Memory B cell (primary cell): ENCODE data around the gene RAPGEF1.

ENCODE experiments used
- ATAC-seq: fragments of 150-1000 bp; cut with Tn5 transposase; 2 replicates; pipeline ENCODE4 v1.10.0; 2021; ENCODE audit warnings: low read depth, mild to moderate bottlenecking, moderate library complexity
- DNase-seq, 2 donors: peaks; one replicate each; pipeline ENCODE4 v3.0.0; 2022; ENCODE audit warnings: low spot score in 2 of 2
- H3K27ac Mint-ChIP-seq: one replicate; pipeline ENCODE4 v1.8.0; 2022; ENCODE audit warnings: mild to moderate bottlenecking, moderate library complexity, mixed read lengths
- H3K27me3 Mint-ChIP-seq: one replicate; pipeline ENCODE4 v1.8.0; 2022; ENCODE audit warnings: mixed read lengths
- H3K36me3 Mint-ChIP-seq: one replicate; pipeline ENCODE4 v1.8.0; 2022; ENCODE audit warnings: mild to moderate bottlenecking, mixed read lengths
- H3K4me1 Mint-ChIP-seq: one replicate; pipeline ENCODE4 v1.8.0; 2022; ENCODE audit warnings: mixed read lengths
- H3K4me3 Mint-ChIP-seq: one replicate; pipeline ENCODE4 v1.8.0; 2022; ENCODE audit warnings: mild to moderate bottlenecking, moderate library complexity, mixed read lengths
- H3K9me3 Mint-ChIP-seq: one replicate; pipeline ENCODE4 v1.8.0; 2022; ENCODE audit warnings: mixed read lengths

RAPGEF1 gene

GRCh38 chr9:131605770-131606590 is 133.9 kb downstream of the RAPGEF1 start:
- DNase-seq (no peak), ATAC-seq (no peak)
- Mint-ChIP-seq H3K9me3 (no peaks in the 10 kb centered on the region), H3K4me1 (peaks cover 5% of the 10 kb centered on the region), H3K4me3 (no peak overlapping the region), H3K27me3 (no peaks in the 10 kb centered on the region), H3K27ac (no peak overlapping the region), H3K36me3 (peaks cover 39% of the 10 kb centered on the region)

- H3K27ac Mint-ChIP-seq: peak overlapping the region; percentile 61
- H3K9me3 Mint-ChIP-seq: no peaks in the 10 kb centered on the region
- no peaks in the 10 kb centered on the region for H3K27me3 Mint-ChIP-seq
- no peak for ATAC-seq
- H3K4me3 Mint-ChIP-seq: no peak overlapping the region
- no peak for DNase-seq
- peaks cover 5% of the 10 kb centered on the region for H3K4me1 Mint-ChIP-seq
- peaks cover 40% of the 10 kb centered on the region for H3K36me3 Mint-ChIP-seq
Observed at GRCh38 chr9:131603711-131604439, 136.0 kb downstream of the RAPGEF1 start.

- Mint-ChIP-seq H3K4me1 (peaks cover 5% of the 10 kb centered on the region), H3K27ac (peak overlapping the region; percentile 61), H3K4me3 (no peak overlapping the region), H3K36me3 (peaks cover 41% of the 10 kb centered on the region), H3K27me3 (no peaks in the 10 kb centered on the region), H3K9me3 (no peaks in the 10 kb centered on the region)
- ATAC-seq (no peak), DNase-seq (no peak)
Observed at GRCh38 chr9:131603199-131603598, 136.7 kb downstream of the RAPGEF1 start.

- H3K36me3 Mint-ChIP-seq: peaks cover 33% of the 10 kb centered on the region
Observed at GRCh38 chr9:131601683-131602181, 138.1 kb downstream of the RAPGEF1 start.

DNA sequence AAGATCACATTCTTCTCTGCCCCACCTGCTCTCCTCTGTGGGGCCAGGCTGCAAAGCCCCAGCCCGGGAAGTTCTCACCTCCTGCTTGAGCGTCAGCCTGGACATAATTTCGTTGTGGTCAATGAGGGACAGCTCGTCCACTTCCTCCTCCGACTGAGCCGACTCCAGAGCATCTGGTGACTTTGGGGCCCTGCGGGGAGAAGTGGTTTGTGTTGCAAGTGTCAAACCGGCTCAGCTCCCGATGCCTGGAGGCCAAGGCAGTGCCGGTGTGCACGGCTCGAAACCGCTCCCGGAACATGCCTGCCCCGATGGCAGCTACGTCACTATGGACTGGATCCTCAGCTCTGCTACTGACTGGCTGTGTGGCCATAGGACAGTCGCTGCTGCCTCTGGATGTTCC is 141.8 kb downstream of the RAPGEF1 start:
- DNase-seq (no peak), ATAC-seq (no peak)
- no peak overlapping the region for H3K27ac Mint-ChIP-seq
- H3K9me3 Mint-ChIP-seq: no peaks in the 10 kb centered on the region
- H3K4me1 Mint-ChIP-seq: no peaks in the 10 kb centered on the region
- no peak overlapping the region for H3K4me3 Mint-ChIP-seq
- peaks cover 26% of the 10 kb centered on the region for H3K36me3 Mint-ChIP-seq
- no peaks in the 10 kb centered on the region for H3K27me3 Mint-ChIP-seq

More at GRCh38 chr9:131601683-131602181, 138.1 kb downstream of the RAPGEF1 start:
- no peak for DNase-seq
- no peaks in the 10 kb centered on the region for H3K9me3 Mint-ChIP-seq
- no peak overlapping the region for H3K4me3 Mint-ChIP-seq
- H3K4me1 Mint-ChIP-seq: peaks cover 2% of the 10 kb centered on the region
- ATAC-seq: no peak
- peak overlapping the region; percentile 61 for H3K27ac Mint-ChIP-seq
- H3K27me3 Mint-ChIP-seq: no peaks in the 10 kb centered on the region

DNA sequence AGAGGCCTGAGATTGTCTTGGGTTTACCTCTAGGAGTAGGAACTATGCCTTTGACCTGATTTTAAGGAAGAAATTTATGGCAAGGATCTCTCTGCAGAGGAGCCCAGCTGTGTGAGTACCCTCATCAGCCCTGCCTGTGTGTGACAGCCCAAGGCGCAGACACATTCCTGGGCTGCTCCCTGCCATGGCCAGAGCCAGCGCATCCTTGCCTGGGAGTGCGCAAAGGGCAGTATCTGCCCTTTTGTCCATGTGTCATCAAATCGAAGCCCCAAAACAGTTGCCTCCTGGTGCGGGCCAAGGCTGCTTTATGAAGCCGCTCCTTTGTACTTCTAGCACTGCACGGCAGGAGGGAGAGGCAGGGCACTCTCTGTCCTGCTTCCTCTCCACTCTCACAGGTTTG is 142.6 kb downstream of the RAPGEF1 start:
- peaks cover 21% of the 10 kb centered on the region for H3K36me3 Mint-ChIP-seq
- H3K4me1 Mint-ChIP-seq: no peaks in the 10 kb centered on the region

GRCh38 chr9:131596430-131596743 is 143.5 kb downstream of the RAPGEF1 start:
- no peaks in the 10 kb centered on the region for H3K27me3 Mint-ChIP-seq
- no peaks in the 10 kb centered on the region for H3K4me1 Mint-ChIP-seq
- ATAC-seq (no peak), DNase-seq (no peak)
- peaks cover 24% of the 10 kb centered on the region for H3K36me3 Mint-ChIP-seq
- no peak overlapping the region for H3K27ac Mint-ChIP-seq
- H3K9me3 Mint-ChIP-seq: no peaks in the 10 kb centered on the region
- H3K4me3 Mint-ChIP-seq: no peak overlapping the region

More for the DNA sequence above, 142.6 kb downstream of the RAPGEF1 start:
- no peaks in the 10 kb centered on the region for H3K27me3 Mint-ChIP-seq
- DNase-seq (no peak), ATAC-seq (no peak)
- no peak overlapping the region for H3K4me3 Mint-ChIP-seq
- no peak overlapping the region for H3K27ac Mint-ChIP-seq
- H3K9me3 Mint-ChIP-seq: no peaks in the 10 kb centered on the region

- Mint-ChIP-seq H3K27ac (peak overlapping the region; percentile 20), H3K9me3 (no peaks in the 10 kb centered on the region), H3K27me3 (no peaks in the 10 kb centered on the region), H3K4me1 (peaks cover 5% of the 10 kb centered on the region), H3K4me3 (no peak overlapping the region), H3K36me3 (peaks cover 25% of the 10 kb centered on the region)
- ATAC-seq: no peak
- no peak for DNase-seq
Observed at GRCh38 chr9:131595696-131596429, 144.0 kb downstream of the RAPGEF1 start.

DNA sequence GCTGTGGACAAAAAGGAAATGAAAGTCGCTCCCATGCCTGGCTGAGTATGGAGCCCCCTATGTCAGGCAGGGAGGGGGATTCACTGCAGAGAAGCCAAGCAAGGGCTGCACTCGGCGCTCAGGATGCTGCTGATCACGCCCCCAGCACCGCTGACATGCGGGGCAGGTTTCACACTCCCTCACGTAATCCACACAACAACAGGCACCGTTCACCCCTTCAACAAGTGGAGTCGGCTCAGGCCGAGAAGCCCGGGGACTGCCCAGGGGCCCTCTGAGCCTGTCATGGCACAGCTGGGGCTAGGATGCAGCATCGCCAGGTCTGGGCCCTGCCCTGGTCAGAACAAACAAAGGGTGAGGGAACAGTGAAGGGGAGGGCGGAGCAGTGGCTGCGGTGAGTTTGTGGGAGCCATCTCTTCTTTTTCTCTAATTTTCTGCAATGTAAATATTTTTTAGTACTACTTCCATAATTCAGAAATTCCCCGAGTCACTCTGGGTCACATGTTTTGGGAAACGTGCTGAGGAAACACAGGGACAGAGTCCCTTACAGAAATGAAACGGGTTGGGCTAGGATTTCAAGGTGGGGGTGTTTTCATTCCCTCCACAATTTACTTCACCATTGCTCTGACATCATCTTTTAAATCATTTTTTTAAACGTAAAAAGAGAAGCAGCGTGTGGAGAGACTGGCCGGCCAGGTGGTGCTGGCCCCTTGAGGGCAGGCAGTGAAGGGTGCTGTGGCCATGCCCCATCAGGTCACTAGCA is 144.8 kb downstream of the RAPGEF1 start:
- Mint-ChIP-seq H3K27ac (no peak overlapping the region), H3K9me3 (no peaks in the 10 kb centered on the region), H3K36me3 (peaks cover 20% of the 10 kb centered on the region), H3K27me3 (no peaks in the 10 kb centered on the region), H3K4me1 (peaks cover 5% of the 10 kb centered on the region), H3K4me3 (no peak overlapping the region)
- DNase-seq (no peak), ATAC-seq (no peak)

DNA sequence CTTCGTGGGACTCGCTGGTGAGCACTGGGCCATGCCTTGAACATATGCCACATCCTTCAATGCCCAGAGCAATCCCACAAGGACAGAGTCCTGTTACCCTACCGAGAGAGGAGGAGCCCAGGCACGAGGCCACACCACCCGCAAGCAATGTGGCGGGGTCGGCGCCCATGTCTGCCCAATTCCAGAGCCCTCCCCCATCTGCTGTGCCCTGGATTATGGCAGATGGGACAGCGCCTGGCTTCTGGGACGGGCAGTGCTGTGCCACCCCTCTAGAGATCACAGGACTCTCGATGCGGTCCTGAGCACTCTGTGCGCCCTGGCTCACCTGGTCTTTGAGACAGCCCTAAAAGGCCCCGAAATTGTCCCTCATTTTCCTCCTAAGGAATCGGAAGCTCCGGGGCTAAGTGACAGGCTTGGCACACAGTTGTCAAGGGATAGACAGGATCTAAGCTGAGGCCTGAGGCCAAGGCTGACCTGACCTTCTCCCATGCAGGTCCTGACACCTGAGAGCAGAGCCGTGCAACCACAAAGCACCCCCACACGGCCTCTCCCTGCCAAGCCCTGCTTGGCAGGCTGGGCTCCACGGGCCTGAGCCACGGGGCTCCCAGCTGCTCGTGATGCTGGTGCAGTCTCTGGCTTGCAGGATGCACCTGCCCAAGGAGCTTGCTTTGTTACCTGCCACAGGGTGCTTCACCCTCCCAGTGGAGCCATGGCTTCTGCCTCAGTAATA is 145.8 kb downstream of the RAPGEF1 start:
- DNase-seq: no peak

DNA sequence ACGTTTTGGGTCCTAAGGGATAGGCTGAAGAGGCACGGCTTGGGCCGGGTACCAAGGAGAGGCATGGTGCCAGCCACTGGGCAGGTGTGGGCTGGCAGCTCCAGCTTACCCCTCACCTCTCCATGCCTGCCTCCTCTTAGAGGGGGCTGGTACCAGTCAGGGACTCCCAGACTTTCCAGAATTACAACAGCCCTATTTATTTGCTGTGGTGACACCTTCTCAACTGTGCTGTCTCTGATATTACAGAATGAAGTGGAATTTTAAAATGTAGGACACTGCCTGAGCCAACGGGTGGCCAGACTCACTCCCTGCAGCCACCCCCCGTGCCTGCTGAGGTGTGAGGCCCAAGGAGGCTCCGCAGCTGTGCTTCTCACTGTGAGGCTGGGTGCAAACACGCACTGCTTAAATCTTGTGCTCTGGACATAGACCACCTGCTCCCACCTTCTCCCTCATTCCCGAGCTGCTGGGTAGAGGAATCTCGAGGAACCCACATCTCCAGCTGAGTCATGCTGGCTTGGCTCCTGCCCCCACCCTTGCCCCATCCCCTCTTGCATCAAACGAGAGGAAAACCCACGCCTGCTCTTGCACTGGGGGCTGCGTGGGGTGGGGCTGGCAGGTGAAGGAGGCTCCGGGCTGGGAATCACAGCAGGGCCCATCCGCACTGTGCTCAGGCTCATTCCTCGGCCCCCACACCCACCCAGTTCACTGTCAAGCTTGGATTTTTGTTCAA is 146.6 kb downstream of the RAPGEF1 start:
- no peak for DNase-seq
- H3K9me3 Mint-ChIP-seq: no peaks in the 10 kb centered on the region
- H3K4me1 Mint-ChIP-seq: peaks cover 7% of the 10 kb centered on the region
- peak overlapping the region; percentile 70 for H3K27ac Mint-ChIP-seq
- H3K36me3 Mint-ChIP-seq: peaks cover 25% of the 10 kb centered on the region
- no peaks in the 10 kb centered on the region for H3K27me3 Mint-ChIP-seq
- no peak overlapping the region for H3K4me3 Mint-ChIP-seq
- ATAC-seq: no peak

More for the DNA sequence above, 145.8 kb downstream of the RAPGEF1 start:
- Mint-ChIP-seq H3K4me1 (peaks cover 5% of the 10 kb centered on the region), H3K27ac (no peak overlapping the region), H3K27me3 (no peaks in the 10 kb centered on the region), H3K36me3 (peaks cover 24% of the 10 kb centered on the region), H3K4me3 (no peak overlapping the region), H3K9me3 (no peaks in the 10 kb centered on the region)
- no peak for ATAC-seq

DNA sequence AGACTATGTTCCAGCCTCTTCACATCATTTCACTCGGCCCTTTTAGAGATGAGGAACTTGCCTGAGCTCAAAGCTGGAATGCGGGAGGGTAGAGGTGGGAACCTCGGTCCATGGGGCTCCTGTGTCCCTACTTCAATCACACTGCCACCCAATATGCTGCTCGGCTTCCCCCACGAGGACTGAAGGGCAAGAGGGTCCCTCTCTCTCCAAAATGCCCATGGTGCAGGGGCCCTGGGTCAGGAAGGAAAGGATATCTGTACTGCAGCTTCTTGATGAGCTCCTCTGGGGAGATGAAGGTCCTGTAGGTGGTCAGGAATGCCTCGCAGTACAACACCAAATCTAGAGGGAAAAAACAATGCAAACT is 148.0 kb downstream of the RAPGEF1 start:
- Mint-ChIP-seq H3K27ac (peak overlapping the region; percentile 87), H3K4me1 (peaks cover 13% of the 10 kb centered on the region), H3K9me3 (no peaks in the 10 kb centered on the region), H3K36me3 (peaks cover 35% of the 10 kb centered on the region), H3K27me3 (no peaks in the 10 kb centered on the region), H3K4me3 (no peak overlapping the region)
- DNase-seq (no peak), ATAC-seq (no peak)
